Stimulated activated naive B cell treated with anti-CD40 and anti-IgM and Interleukin-4, amounts not matched to agents 10 μg/mL and 1 μg/mL and 100 μg/mL, for 72 hours (primary cell): ENCODE measurements around the gene TXNRD2.

Experiments used
- ATAC-seq, 2 donors: fragments of 150-1000 bp; cut with Tn5 transposase; replicated peaks; 2 replicates each; pipeline ENCODE4 v1.10.0; 2021; ENCODE audit warnings: moderate library complexity in 1 of 2
- DNase-seq: peaks from one replicate; pipeline ENCODE4 v3.0.0; 2021
- H3K27ac Mint-ChIP-seq: one replicate; pipeline ENCODE4 v1.8.0; 2022; ENCODE audit warnings: mild to moderate bottlenecking, mixed read lengths
- H3K27me3 Mint-ChIP-seq, 2 donors: one replicate each; pipeline ENCODE4 v1.8.0; 2022; ENCODE audit warnings: mixed read lengths in 2 of 2
- H3K36me3 Mint-ChIP-seq, 2 donors: one replicate each; pipeline ENCODE4 v1.8.0; 2022; ENCODE audit warnings: mixed read lengths in 2 of 2, mild to moderate bottlenecking in 1 of 2
- H3K4me1 Mint-ChIP-seq, 2 donors: one replicate each; pipeline ENCODE4 v1.8.0; 2022; ENCODE audit warnings: mixed read lengths in 2 of 2, mild to moderate bottlenecking in 1 of 2
- H3K4me3 Mint-ChIP-seq, 2 donors: one replicate each; pipeline ENCODE4 v1.8.0; 2022; ENCODE audit warnings: mild to moderate bottlenecking in 2 of 2, mixed read lengths in 2 of 2, moderate library complexity in 1 of 2
- H3K9me3 Mint-ChIP-seq, 2 donors: one replicate each; pipeline ENCODE4 v1.8.0; 2022; ENCODE audit warnings: mixed read lengths in 2 of 2, mild to moderate bottlenecking in 1 of 2

Gene TXNRD2

DNA sequence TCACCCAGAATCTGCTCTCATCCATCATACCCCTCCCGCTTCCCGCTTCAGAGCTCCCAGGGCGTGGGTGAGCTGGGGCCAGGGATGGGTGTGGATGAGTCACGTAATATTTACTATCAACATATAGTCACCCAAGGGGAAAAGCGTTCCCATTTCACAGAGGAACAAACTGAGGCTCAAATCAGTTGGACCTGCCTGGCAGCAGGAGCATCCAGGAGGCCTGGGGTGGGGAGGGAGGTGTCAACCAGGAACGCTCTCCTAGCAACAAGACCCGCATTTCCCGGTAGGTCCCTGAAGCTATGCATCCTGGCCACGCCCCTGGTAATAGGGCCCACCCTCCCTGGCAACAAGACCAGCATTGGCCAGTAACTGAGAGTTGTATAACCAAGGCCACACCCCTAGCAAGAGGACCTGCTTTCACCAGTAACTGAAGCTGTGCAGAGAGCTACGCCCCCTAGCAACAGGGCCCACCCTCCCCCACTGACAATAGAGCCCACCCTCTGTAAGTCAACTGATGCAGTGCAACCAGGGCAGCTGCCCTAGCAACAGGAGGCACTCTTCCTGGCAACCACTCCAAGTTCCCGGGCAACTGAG is 32.7 kb upstream of the TXNRD2 start:
- Mint-ChIP-seq H3K4me3 (no peak overlapping the region), H3K27ac (no peak overlapping the region), H3K4me1 (peaks cover 12 to 17% of the 10 kb centered on the region in 2 donors), H3K9me3 (no peaks in the 10 kb centered on the region), H3K36me3 (peaks cover 0 to 1% of the 10 kb centered on the region in 2 donors), H3K27me3 (peaks cover 8 to 20% of the 10 kb centered on the region in 2 donors)
- peak; percentile 35 to 42 for ATAC-seq
- DNase-seq = no peak

DNA sequence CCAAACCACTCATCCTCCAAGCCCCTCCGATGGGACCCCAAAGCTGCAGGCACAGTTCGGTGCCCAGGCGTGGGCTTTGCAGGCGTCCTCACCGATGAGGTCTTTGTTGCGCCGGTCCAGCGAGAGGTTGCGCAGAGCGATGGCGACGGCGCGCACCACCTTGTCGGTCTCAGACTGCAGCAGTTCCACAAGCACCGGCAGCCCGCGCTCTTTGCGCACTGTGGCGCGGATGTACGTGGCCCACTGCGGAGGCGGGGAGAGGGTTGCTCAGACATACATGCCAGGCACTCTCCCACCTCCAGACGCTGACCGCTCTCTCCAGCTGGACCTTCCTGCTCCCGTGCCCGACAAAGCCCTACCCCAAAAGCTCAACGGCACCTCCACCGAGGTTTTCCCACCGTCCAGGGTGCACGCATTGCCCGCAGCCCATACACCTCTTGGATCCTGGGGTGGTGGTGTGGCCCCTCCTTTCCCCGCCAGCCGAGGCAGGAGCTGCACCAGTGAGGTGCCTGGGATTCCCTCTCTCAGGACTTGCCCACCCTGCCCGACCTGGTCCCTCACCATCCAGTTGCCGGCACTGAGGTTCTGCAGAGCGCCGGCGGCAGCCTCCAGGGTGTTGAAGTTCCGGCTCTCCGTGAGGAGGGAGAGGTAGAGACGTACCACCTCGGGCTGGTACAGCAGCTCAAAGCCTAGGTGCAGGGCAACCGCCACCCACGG is 32.1 kb upstream of the TXNRD2 start:
- H3K36me3 Mint-ChIP-seq = peaks cover 2 to 3% of the 10 kb centered on the region in 2 donors

DNA sequence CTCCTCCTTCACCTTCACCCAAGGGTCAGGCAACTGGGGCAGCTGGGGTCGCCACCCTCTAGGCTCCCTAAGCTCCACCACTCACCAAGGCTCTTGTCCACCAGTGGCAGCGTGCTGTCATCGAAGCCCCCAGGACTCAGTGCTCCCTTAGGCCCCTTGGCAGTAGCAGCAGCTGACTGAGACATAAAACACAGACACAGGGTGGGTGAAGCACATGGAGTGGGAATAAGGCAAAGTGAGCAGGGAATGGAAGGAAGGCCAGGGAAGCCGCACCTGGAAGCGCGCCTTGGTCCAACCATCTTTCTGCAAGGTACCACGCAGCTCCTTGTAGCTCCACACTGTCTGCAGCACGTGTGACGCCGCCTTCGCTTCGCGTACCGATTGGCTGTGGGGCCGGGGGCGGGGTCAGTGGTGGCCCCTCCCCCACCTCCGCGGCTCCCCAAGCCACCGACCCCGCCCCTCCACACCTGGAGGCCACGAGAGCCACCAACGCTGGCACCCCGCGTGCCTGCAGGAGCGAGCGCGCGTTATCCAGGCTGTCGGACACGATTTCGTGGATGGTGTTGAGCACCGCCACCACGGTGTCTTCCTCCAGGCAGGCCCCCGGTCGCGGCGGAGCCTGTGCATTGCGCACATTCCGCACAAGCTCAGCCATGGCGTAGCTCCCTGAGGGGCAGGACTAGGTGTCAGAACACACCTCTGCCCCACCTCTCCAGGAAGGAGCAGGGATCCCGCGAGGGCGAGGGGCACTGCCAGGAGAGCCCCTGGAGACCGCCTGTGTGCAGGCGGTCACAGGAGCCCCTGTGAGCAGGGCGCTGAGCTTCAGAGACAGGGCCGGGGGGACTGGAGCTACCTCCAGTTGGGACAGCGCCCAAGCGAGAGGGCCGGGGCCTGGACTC is 31.3 kb upstream of the TXNRD2 start:
- peaks cover 2 to 5% of the 10 kb centered on the region in 2 donors for H3K36me3 Mint-ChIP-seq
- H3K27ac Mint-ChIP-seq = no peak overlapping the region
- H3K9me3 Mint-ChIP-seq = no peaks in the 10 kb centered on the region
- ATAC-seq (no peak), DNase-seq (no peak)
- peaks cover 8 to 20% of the 10 kb centered on the region in 2 donors for H3K27me3 Mint-ChIP-seq
- peaks cover 12 to 17% of the 10 kb centered on the region in 2 donors for H3K4me1 Mint-ChIP-seq
- H3K4me3 Mint-ChIP-seq = no peak overlapping the region

More for the DNA sequence above, 32.1 kb upstream of the TXNRD2 start:
- no peak for ATAC-seq
- Mint-ChIP-seq H3K9me3 (no peaks in the 10 kb centered on the region), H3K27me3 (peaks cover 8 to 20% of the 10 kb centered on the region in 2 donors), H3K27ac (no peak overlapping the region), H3K4me3 (no peak overlapping the region), H3K4me1 (peaks cover 12 to 17% of the 10 kb centered on the region in 2 donors)
- no peak for DNase-seq

DNA sequence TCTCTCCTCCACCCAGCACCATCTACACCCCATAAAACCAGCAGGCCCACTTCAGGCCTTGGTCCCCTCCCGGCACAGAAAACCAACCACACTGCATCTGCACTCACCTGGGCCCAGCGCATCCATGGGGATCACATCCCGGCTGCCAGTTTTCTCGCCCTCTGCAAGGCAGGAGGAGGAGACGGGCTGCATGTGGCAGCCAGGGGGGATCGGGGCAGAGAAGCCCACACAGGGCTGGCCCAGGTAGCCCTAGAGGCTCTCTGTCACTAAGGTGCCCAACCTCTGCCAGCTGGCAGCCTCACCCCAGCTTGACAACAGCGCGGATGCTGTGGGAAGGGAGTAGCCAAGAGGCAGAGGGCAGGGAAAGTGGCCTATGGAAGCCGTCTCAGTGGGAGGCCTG is 30.6 kb upstream of the TXNRD2 start:
- Mint-ChIP-seq H3K36me3 (peaks cover 4 to 5% of the 10 kb centered on the region in 2 donors), H3K4me3 (no peak overlapping the region), H3K9me3 (no peaks in the 10 kb centered on the region), H3K27me3 (peaks cover 8 to 20% of the 10 kb centered on the region in 2 donors), H3K4me1 (peaks cover 12 to 17% of the 10 kb centered on the region in 2 donors), H3K27ac (peak overlapping the region; percentile 82)
- DNase-seq (no peak), ATAC-seq (no peak)

DNA sequence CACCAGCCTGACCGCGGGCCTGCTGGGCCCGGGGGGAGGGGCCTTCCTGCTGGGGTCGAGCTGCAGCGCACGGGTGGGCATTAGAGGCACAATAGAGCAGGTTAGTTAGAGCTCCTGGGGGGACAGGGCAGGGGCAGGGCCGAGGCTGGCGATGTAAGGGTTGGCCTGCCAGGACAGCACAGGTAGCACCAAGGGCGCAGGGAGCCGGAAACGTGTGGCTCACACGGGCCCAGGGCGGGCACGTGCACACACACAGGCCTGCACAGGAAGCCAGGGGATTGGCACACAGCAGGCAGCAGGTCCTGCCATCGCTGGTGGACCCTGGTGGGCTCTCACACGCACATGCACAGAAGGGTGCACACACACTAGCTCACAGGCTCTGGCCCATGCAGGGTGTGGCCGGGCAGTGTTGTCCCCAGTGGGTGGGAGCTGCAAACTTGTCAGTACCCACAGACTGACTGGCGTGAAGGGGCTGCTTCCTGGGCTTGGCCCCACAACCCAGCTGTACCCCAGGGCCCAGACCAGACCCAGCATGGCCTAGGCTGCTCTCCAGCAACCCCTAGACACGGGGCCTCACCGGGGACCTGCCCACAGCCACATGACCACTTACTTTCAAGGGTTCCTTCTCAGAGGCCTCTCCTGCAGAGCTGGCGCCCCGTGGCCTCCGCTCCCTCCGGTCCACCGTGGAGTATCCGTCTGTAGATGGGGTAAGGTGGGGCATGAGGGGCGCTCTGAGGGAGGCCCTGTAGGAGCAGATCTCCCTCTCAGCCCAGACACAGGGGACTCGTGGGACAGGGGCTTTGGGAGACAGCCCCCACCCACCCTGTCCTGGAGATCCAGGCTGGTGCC is 29.9 kb upstream of the TXNRD2 start:
- Mint-ChIP-seq H3K36me3 (peaks cover 7 to 11% of the 10 kb centered on the region in 2 donors), H3K27ac (no peak overlapping the region), H3K4me1 (peaks cover 12 to 17% of the 10 kb centered on the region in 2 donors), H3K27me3 (peaks cover 8 to 20% of the 10 kb centered on the region in 2 donors), H3K9me3 (no peaks in the 10 kb centered on the region), H3K4me3 (no peak overlapping the region)
- DNase-seq (no peak), ATAC-seq (peak in 1 of 2 donors; percentile 4)

DNA sequence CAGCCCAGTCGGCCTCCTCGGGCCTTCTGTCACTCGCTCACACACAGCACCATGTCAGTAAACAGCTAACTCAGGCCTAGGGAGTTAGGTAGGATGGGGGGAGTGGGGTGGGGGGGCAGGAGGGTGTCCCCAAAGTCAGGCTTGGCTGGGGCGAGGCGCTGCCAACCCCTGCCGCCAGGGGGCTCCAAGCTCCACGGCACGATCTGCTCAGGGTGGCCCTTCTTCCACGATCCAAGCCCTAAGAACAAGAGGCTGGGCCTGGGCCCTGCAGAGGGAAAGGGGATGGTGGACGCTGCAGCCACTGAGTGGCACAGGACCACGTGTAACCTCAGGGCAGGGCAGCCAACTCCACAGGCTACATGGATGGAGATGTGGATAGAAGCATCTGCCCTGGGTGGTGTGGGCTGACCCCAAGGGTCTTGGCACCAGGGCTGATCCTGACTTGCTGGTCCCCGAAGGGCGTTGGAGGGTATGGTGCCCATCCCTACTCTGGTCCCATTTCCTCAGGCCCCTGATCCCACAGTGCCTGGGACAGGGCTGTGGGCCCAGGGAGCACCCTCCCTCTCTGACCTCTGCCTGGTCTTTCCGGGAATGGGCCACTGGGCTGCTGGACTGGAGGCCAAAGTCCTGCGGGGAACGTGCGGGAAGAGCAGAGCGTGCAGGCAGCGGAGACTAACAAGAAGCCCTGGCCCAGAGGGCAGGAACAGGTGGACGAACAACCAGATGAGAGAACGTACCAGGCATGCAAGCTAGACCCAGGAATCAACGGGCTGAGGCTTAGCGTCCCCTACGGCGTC is 29.1 kb upstream of the TXNRD2 start:
- DNase-seq (peak; percentile 52), ATAC-seq (peak; percentile 79 to 82)
- H3K27me3 Mint-ChIP-seq = peaks cover 8 to 20% of the 10 kb centered on the region in 2 donors
- no peak overlapping the region for H3K4me3 Mint-ChIP-seq
- H3K36me3 Mint-ChIP-seq = peaks cover 10 to 17% of the 10 kb centered on the region in 2 donors
- H3K9me3 Mint-ChIP-seq = no peaks in the 10 kb centered on the region
- H3K27ac Mint-ChIP-seq = no peak overlapping the region
- H3K4me1 Mint-ChIP-seq = peaks cover 12 to 17% of the 10 kb centered on the region in 2 donors

DNA sequence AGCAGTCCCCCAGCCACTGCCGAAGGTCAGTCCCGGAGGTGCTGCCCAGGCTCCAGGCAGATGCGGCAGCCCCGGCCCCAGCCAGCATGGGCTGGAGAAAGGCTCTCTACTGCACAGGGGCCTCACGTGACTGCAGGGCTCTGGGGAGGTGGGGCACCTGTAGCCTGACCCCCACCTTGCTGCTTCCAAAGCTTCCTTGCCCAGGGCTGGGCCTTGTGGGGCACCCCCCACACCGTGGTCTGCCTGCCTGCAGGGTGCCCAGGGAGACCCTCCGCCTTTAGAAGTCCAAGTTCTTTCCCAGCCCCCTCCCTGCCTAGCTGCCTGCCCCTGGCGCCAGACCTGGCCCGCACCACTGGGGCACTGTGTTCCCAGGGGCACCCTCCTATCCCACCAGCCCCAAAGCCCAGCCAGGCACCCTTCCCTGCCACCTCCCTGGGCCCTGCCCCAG is 28.4 kb upstream of the TXNRD2 start:
- H3K27me3 Mint-ChIP-seq = peaks cover 3 to 15% of the 10 kb centered on the region in 2 donors
- ATAC-seq (no peak), DNase-seq (no peak)
- no peaks in the 10 kb centered on the region for H3K9me3 Mint-ChIP-seq
- H3K4me3 Mint-ChIP-seq = no peak overlapping the region
- H3K27ac Mint-ChIP-seq = no peak overlapping the region
- peaks cover 8 to 12% of the 10 kb centered on the region in 2 donors for H3K4me1 Mint-ChIP-seq
- H3K36me3 Mint-ChIP-seq = peaks cover 13 to 21% of the 10 kb centered on the region in 2 donors

DNA sequence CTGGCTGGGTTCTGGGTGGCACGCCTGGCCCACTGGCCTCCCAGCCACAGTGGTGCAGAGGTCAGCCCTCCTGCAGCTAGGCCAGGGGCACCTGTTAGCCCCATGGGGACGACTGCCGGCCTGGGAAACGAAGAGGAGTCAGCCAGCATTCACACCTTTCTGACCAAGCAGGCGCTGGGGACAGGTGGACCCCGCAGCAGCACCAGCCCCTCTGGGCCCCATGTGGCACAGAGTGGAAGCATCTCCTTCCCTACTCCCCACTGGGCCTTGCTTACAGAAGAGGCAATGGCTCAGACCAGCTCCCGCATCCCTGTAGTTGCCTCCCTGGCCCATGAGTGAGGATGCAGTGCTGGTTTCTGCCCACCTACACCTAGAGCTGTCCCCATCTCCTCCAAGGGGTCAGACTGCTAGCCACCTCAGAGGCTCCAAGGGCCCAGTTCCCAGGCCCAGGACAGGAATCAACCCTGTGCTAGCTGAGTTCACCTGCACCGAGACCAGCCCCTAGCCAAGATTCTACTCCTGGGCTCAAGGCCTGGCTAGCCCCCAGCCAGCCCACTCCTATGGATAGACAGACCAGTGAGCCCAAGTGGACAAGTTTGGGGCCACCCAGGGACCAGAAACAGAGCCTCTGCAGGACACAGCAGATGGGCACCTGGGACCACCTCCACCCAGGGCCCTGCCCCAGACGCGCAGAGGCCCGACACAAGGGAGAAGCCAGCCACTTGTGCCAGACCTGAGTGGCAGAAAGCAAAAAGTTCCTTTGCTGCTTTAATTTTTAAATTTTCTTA is 27.7 kb upstream of the TXNRD2 start:
- Mint-ChIP-seq H3K4me1 (peaks cover 7% of the 10 kb centered on the region in 2 donors), H3K36me3 (peaks cover 18 to 28% of the 10 kb centered on the region in 2 donors), H3K27me3 (peaks cover 0 to 8% of the 10 kb centered on the region in 2 donors), H3K9me3 (no peaks in the 10 kb centered on the region), H3K4me3 (no peak overlapping the region), H3K27ac (peak overlapping the region; percentile 37)
- DNase-seq = no peak
- ATAC-seq = no peak

DNA sequence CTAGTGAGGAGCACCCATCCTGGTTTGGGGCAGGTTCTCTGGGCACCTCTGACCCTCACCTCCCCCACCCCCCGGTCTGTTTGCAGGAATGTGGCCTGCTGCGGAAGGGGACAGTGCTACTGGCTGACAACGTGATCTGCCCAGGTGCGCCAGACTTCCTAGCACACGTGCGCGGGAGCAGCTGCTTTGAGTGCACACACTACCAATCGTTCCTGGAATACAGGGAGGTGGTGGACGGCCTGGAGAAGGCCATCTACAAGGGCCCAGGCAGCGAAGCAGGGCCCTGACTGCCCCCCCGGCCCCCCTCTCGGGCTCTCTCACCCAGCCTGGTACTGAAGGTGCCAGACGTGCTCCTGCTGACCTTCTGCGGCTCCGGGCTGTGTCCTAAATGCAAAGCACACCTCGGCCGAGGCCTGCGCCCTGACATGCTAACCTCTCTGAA is 26.9 kb upstream of the TXNRD2 start:
- Mint-ChIP-seq H3K9me3 (no peaks in the 10 kb centered on the region), H3K27me3 (no peaks in the 10 kb centered on the region), H3K36me3 (peaks cover 23 to 34% of the 10 kb centered on the region in 2 donors), H3K4me1 (peaks cover 7% of the 10 kb centered on the region in 2 donors), H3K27ac (peak overlapping the region; percentile 37), H3K4me3 (no peak overlapping the region)
- no peak for DNase-seq
- ATAC-seq = no peak

DNA sequence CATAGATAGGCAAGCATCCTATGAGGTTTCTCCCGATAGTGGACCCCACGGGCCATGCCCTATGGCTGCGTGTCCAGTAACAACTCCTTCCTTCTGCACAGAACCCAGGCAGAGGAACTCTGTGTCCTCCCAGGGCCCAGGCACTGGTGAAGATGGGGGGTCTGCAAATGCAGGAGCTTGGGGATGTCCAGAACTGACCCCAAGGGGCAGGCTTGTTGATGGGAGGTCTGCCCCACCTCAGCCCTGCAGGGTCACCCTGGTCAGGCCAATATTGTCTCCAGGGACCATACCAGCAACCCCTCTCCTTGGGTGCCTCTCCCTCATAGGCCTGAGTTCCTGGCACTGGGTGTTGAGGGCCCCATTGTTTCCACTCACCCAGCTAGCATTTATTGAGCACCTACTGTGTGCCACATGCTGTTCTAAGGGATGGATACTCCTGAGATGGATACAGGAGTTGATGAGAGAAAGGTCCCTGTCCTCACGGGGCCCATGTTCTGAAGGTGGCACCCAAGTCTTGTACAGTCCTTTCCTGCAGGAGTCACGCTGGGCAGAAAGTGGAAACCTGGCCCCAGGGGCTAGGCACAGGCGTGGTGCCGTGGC is 26.3 kb upstream of the TXNRD2 start:
- no peaks in the 10 kb centered on the region for H3K9me3 Mint-ChIP-seq
- peaks cover 7% of the 10 kb centered on the region in 2 donors for H3K4me1 Mint-ChIP-seq
- DNase-seq (no peak), ATAC-seq (no peak)
- no peaks in the 10 kb centered on the region for H3K27me3 Mint-ChIP-seq
- H3K4me3 Mint-ChIP-seq = no peak overlapping the region
- H3K27ac Mint-ChIP-seq = no peak overlapping the region
- peaks cover 25 to 39% of the 10 kb centered on the region in 2 donors for H3K36me3 Mint-ChIP-seq

DNA sequence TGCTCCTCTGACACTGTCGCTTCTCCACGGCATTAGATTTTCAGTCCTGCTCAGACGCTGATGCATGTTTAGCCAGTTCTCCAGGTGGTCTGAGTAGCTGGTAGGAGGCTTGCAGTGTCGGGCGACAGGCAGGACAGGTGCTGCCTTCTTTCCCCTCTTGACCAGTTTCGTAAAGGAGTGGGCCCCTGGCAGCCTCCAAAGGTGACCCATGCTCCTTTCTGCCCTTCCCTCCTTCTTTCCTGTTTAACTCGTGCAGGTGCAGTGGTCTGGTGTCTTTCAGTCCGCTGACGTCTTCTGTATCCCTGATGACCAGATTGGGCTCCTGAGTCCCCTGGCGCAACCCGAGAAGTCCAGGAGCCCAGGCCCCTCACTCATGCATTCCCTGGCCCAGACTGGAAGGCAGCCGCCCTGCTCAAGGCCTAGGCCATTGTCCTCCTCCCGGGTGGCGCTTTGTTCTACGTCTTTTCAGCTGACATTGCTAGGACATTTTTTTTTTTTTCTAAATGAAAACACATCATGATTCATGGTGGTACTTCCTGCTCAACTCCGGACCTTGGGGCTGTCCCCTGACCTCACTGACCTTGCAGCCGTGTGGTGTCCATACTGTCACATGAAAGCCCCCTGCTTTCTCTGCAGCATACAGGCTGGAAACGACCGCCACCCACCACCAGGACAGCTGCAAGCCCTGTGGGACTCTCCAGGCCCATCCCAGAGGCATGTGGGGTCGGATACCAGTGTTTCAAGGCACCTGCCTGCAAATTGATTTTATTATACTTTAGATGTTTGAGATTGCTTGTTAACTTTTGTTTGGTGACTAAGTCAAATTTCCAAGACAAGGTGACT is 25.5 kb upstream of the TXNRD2 start:
- Mint-ChIP-seq H3K36me3 (peaks cover 25 to 40% of the 10 kb centered on the region in 2 donors), H3K27me3 (no peaks in the 10 kb centered on the region), H3K4me1 (peaks cover 7 to 8% of the 10 kb centered on the region in 2 donors), H3K4me3 (no peak overlapping the region), H3K9me3 (no peaks in the 10 kb centered on the region), H3K27ac (no peak overlapping the region)
- ATAC-seq (no peak), DNase-seq (no peak)
